Hematopoietic multipotent progenitor cell treated with erythropoietin and hydrocortisone succinate and interleukin-3 and kit ligand, for 15 days (in vitro differentiated cells): Measurements from ENCODE around the gene MUC20.
A peak's percentile ranks its signal among the peaks of the same experiment; 100 is the strongest.
"Not testable (repeated sequence)": the region's sequence is repeated elsewhere in the genome, so short reads cannot be mapped to it uniquely, and the experiment has no call there.

Experiments
- DNase-seq: peaks from one replicate; pipeline ENCODE4 v3.0.0-alpha.2; 2015; ENCODE audit warnings: low spot score

Gene MUC20

GRCh38 chr3:195710126-195710905, 10.5 kb upstream of the MUC20 start:
- DNase-seq, result peak; percentile 2

GRCh38 chr3:195711091-195711812, 9.5 kb upstream of the MUC20 start:
- not testable (repeated sequence) for DNase-seq

DNA sequence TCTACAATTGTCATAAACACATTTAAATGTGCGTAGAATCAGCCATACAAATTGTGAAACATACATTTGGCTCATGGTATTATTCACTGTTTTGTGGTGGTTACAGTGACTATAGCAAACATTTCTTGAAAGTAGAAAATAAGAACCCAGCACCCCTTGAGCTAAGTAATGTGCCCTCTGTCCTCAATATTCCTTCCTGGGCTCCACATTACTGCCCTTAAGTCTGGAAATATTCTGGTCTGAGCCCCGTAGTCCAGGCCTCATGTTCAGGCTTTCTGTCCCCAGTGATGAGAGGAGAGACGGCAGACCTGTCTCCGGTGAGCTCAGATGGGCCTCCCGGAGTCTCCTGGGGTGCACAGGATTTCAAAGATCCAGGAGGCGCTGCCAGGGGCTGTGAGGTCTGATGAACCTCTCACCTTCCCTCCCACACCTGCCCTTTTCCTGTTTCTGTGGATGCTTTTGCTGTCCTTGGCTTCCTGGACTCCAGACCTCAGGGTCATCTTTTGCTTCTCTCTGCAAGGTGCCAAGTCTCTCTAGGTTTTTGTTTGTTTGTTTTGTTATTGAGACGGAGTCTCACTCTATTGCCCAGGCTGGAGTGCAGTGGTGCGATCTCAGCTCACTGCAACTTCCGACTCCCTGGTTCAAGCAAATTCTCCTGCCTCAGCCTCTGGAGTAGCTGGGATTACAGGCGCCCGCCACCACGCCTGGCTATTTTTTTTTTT, 8.8 kb upstream of the MUC20 start:
- no peak for DNase-seq

DNA sequence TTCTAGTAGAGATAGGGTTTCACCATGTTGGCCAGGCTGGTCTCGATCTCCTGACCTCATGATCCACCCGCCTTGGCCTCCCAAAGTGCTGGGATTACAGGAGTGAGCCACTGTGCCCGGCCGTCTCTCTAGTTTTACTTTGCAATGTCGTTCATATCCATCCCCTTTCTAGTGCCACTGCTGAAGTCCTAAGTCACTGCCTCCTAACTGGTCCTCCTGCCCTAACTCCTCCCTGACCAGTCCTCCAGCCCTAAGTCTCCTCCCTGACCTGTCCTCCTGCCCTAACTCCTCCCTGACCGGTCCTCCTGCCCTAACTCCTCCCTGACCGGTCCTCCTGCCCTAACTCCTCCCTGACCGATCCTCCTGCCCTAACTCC, 8.3 kb upstream of the MUC20 start:
- not testable (repeated sequence) for DNase-seq

GRCh38 chr3:195713150-195713549, 7.6 kb upstream of the MUC20 start:
- not testable (repeated sequence) for DNase-seq

DNA sequence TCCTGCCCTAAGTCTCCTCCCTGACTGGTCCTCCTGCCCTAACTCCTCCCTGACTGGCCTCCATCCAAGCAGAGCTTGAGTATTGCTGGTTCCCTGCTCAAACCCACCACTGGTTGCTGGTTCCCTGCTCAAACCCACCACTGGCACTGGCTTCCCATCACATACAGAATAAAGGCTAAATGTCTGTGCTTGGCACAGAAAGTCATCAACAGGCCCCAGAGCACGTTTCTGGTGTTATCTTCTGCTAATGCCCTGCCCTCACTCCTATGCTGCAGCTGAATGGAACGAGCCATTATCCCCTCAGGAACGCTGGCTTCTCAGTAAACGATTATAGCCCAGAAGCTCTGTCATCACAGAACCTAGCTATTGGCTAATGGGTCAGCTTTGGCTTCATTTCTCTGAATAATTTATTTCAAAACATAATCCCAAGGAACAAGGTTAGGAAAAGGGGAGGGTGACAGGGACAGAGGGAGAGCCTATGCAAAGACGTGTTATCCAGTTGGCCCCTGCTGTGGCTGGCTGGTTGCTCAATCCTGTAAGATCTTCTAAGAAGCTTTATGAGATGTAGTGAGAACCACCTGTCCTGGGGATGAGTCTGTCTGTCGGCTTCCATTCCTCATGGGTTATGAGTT, 6.3 kb upstream of the MUC20 start:
- no peak for DNase-seq

DNA sequence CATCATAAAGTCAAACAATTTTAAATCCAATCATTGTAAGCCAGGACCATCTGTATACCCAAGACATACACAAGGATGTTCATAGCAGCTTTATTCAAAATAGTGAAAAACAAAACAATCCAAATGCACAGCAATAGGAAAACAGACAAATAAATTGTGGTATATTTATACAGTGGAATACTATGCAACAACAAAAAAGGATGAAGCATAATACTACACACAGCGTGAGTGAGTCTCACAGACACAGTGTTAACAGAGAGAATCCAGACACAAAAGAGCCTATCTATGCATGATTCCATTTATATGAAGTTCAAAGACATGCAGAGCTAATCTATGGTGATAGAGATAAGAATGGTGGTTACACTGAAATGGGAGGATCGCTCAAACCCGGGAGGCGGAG, 5.6 kb upstream of the MUC20 start:
- DNase-seq, result no peak

- DNase-seq, result no peak
These were observed 5.1 kb upstream of the MUC20 start for GRCh38 chr3:195715583-195716266.

- no peak for DNase-seq
These were observed 3.4 kb upstream of the MUC20 start for GRCh38 chr3:195717416-195717815.

- no peak for DNase-seq
These were observed 2.8 kb upstream of the MUC20 start for GRCh38 chr3:195717852-195718476.

- no peak for DNase-seq
These were observed 2.2 kb upstream of the MUC20 start for GRCh38 chr3:195718477-195718984.

DNA sequence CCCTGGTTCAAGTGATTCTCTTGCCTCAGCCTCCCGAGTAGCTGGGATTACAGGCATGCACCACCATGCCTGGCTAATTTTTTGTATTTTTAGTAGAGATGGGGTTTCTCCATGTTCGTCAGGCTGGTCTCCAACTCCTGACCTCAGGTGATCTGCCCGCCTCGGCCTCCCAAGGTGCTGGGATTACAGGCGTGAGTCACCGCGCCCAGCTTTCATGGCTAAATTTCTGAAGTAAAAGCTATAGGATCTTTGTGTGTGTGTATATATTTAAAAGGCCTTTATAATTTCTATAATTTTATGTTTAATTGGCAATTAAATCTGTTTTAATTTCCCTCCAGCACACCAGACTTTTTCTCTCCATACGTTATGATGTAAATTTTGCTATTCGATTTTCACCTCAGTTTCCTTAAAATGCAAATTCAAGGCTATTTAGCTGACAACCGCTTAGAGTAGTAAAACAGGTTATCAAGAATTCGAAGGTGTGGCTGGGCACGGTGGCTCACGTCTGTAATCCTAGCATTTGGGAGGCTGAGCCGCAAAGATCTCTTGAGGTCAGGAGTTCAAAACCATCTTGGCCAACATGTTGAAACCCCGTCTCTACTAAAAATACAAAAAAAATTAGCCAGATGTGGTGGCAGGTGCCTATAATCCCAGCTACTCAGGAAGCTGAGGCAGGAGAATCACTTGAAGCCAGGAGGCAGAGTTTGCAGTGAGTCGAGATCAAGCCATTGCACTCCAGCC, 1.1 kb upstream of the MUC20 start:
- not testable (repeated sequence) for DNase-seq

GRCh38 chr3:195722139-195722995, 1.6 kb downstream of the MUC20 start:
- not testable (repeated sequence) for DNase-seq

GRCh38 chr3:195722996-195723345, 2.2 kb downstream of the MUC20 start:
- DNase-seq, result not testable (repeated sequence)

DNA sequence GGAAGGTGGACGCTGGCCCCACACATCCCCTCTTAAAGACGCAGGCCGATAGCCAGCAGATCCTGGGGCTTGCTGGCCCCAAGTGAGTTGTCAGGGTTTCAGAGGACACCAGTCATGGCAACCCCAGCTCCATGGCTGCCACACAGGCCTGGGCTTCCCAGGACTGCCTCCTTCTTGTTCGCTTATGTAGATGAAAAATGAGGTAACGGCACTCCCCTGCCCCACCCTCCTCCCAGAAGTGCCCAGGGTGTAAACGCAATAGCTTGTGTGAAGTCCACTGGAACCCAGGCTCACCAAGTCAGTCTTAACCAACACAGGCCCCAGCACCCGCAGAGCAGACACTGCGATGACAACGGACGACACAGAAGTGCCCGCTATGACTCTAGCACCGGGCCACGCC, 3.6 kb downstream of the MUC20 start:
- DNase-seq, result not testable (repeated sequence)

DNA sequence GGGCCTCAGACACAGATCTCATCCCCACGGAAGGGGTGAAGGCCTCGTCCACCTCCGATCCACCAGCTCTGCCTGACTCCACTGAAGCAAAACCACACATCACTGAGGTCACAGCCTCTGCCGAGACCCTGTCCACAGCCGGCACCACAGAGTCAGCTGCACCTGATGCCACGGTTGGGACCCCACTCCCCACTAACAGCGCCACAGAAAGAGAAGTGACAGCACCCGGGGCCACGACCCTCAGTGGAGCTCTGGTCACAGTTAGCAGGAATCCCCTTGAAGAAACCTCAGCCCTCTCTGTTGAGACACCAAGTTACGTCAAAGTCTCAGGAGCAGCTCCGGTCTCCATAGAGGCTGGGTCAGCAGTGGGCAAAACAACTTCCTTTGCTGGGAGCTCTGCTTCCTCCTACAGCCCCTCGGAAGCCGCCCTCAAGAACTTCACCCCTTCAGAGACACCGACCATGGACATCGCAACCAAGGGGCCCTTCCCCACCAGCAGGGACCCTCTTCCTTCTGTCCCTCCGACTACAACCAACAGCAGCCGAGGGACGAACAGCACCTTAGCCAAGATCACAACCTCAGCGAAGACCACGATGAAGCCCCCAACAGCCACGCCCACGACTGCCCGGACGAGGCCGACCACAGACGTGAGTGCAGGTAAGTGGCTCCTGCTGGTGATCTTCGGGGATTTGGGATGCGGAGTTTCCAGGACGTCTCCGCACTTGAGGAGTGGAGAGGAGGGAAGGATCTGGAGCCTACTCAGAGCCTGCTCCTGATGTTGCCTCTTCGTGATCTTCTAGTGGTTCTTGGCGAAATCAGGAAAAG, 5.3 kb downstream of the MUC20 start:
- DNase-seq, result not testable (repeated sequence)

DNA sequence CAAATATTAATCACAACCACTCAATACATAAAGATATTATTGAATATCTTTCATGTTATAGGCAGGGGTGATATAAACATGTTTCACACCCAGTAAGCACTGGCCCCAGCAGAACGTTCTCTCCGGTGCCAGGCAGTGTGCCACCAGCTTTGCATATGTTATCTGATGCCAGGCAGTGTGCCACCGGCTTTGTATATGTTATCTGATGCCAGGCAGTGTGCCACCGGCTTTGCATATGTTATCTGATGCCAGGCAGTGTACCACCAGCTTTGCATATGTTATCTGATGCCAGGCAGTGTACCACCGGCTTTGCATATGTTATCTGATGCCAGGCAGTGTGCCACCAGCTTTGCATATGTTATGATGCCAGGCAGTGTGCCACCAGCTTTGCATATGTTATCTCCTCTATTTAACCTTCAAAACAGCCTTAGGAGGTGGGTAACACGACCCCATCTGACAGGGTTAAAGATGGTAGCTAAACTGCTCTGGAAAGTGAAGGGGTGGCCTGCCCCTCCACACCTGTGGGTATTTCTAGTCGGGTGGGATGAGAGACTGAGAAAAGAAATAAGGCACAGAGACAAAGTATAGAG, 6.9 kb downstream of the MUC20 start:
- DNase-seq, result no peak

DNA sequence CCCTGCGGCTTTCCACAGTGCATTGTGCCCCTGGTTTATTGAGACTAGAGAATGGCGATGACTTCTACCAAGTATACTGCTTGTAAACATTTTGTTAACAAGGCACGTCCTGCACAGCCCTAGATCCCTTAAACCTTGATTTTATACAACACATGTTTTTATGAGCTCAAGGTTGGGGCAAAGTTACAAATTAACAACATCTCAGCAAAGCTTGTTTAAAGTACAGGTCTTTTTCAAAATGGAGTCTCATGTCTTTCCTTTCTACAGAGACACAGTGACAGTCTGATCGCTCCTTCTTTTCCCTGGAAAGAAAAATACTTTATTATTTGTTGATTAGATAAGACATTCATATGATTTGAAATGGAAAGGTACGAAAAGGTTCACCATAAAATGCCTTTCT, 8.0 kb downstream of the MUC20 start:
- not testable (repeated sequence) for DNase-seq
